ENCODE results near the gene ADD2.

The ADD2 gene

DNA sequence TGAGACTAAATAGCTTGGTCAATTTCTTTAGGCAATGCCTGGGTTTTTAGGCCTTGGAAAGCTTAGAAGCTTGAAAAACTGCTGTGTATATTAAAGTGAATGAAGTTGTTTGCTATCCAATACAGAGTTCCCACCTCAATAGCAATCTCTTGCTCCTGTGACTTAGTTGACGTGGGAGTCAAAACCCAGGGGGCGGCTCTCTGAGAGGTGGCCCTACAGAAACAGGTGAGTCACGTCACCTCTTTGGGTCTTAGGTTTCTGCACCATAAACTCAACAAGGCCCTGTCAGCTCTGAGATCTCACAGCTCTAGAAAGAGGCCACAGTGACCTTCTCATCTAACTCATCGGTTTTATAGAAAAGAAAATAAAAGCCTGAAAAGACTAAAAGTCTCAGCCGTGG, 79.6 kb downstream of the ADD2 start:
- ATAC-seq, result no peak
- H3K4me1 Mint-ChIP-seq, result no peaks in the 10 kb centered on the region
- DNase-seq (ENCODE audit: low spot score in 2 of 2), result no peak
- H3K27ac Mint-ChIP-seq, result no peak overlapping the region
- no peaks in the 10 kb centered on the region for H3K9me3 Mint-ChIP-seq
- H3K36me3 Mint-ChIP-seq, result no peaks in the 10 kb centered on the region
- no peak overlapping the region for H3K4me3 Mint-ChIP-seq

DNA sequence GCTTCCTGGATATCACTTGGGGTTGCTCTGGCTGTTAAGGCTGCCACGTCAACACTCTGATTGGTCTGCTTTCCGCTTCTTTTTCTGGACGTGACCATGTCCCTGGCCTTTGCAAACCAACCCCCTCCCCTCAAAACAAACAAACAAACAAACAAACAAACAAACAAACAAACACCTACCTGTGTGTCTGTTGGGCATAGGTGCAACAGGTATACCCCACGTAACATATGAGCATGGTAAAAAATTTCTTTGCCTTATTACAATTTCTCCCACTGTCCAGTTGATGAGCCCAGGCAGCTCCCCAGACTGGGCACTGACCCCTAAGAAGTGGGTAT, 80.6 kb downstream of the ADD2 start:
- Mint-ChIP-seq H3K27ac (no peak overlapping the region), H3K4me3 (no peak overlapping the region), H3K9me3 (no peaks in the 10 kb centered on the region), H3K4me1 (no peaks in the 10 kb centered on the region), H3K36me3 (no peaks in the 10 kb centered on the region)
- ATAC-seq (no peak), DNase-seq (ENCODE audit: low spot score in 2 of 2) (no peak)

DNA sequence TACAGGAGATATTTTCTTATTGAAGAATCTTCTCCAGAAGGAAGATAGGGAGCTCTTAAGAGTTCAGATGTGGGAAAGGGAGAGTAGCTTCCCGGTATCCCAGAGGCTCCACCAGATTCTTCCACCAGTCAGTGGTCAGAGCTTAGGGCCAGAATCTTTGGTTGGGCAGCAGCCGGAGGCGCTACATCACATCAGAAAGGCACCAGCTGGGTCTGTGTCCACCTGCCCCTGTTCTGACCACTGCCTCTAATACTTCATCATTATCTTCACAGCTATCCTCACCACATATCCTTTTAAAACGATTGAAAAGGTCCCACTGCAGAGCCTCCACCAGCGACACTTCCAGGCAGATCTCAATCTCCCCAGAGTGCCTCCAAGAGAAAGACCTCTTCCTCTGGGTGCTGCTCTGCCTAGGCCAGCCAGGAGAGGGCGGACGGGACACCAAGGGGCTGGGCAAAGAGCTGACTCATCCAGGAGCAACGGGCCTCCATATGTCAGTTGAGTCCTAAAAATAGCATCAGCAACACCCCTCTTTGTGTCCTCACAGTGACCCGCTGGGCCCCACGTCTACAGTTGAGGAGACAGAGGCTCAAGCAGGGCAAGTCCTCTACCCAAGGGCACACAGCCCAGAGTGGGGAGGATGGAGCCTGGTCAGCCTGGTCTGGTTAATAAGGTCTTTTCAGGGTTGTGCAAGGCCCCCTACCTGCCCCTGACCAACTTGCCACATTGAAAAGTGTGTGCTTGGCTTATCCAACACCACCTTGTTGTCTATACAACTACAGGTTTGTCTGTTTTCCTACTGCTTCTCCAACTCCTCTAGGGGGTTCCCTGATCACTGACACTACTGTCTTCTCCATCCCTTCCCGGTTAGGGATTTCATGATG, 81.2 kb downstream of the ADD2 start:
- Mint-ChIP-seq H3K9me3 (no peaks in the 10 kb centered on the region), H3K36me3 (no peaks in the 10 kb centered on the region), H3K4me1 (no peaks in the 10 kb centered on the region), H3K4me3 (no peak overlapping the region), H3K27ac (no peak overlapping the region)
- ATAC-seq (peak; percentile 78), DNase-seq (ENCODE audit: low spot score in 2 of 2) (peak in 1 of 2 donors; percentile 59)

DNA sequence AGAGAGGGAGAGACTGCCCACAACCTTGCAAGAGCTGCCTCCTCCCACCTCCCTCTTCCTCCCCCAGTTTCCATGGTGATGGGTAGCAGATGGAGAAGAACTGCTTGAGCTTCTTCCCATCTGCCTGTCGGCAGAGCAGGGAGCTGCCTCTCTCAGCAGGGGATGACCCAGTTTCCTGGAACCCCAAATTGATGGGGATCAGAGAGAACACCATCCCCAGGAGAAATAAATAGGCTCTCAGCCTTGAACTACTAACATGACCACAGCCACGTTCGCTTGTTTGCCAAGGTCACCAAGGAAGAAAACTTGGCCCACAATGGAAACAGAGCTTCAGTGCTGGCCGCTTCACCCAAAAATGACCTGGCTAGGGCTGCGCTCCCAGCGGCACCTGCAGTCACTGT, 82.2 kb downstream of the ADD2 start:
- DNase-seq (ENCODE audit: low spot score in 2 of 2) (no peak), ATAC-seq (no peak)
- Mint-ChIP-seq H3K9me3 (no peaks in the 10 kb centered on the region), H3K36me3 (no peaks in the 10 kb centered on the region), H3K4me3 (no peak overlapping the region), H3K4me1 (no peaks in the 10 kb centered on the region), H3K27ac (no peak overlapping the region)

DNA sequence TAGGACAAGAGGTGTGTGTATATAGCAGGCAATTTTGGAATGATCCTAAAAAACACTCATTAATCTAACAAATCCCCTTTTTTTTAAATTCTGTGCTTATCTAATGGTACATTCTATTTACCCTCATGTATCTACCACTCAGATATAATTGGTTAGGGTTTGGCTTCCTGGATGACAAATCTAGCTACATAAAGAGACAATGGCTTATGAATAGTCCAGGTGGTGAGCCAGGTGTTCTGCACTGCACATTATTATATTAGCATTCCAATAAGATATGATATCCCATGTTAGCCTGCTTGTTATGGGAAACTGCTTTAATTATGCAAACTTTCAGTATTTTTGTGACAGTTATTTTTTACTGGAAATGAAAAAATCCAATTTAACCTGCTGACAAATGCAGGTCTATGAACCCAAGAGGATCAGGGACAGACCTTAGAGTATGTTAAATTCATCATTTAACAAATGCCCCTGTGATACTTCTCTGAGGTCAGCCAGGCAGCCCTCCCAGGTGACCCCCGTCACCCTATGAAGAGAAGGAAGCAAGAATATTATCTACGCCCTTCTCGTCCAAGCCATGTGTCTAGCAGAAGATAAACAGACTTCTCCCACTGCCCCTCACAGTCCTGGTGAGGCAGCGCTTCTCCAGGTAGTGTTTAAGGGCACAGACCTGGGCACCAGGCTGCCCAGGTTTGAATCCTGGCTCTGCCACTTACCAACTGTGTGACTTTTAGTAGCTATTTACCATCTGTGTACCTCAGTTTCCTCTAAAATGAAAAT, 83.0 kb downstream of the ADD2 start:
- Mint-ChIP-seq H3K4me3 (no peak overlapping the region), H3K4me1 (no peaks in the 10 kb centered on the region), H3K36me3 (no peaks in the 10 kb centered on the region), H3K27ac (no peak overlapping the region), H3K9me3 (no peaks in the 10 kb centered on the region)
- ATAC-seq (no peak), DNase-seq (ENCODE audit: low spot score in 2 of 2) (no peak)

DNA sequence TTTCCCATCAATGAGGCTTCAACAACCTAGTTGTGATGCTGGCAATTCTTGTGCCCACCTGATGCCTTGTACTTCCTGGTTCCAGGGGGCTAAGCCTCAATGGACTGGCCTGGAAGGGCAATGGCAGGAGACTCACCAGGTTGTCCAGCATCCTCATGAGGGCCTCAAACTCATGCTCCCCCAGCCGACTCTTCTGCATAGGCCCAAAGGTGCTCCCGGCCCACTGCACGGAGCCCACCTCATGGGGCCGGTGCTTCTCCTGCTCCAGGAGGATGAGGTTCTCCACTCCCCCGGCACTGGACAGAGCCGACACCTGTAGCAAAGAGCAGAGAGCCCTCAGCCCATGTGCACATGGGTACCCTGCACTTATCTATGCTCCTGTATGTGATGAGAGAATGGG, 84.5 kb downstream of the ADD2 start:
- ATAC-seq, result no peak
- Mint-ChIP-seq H3K4me3 (no peak overlapping the region), H3K4me1 (no peaks in the 10 kb centered on the region), H3K36me3 (no peaks in the 10 kb centered on the region), H3K27ac (no peak overlapping the region), H3K9me3 (no peaks in the 10 kb centered on the region)
- no peak for DNase-seq (ENCODE audit: low spot score in 2 of 2)

DNA sequence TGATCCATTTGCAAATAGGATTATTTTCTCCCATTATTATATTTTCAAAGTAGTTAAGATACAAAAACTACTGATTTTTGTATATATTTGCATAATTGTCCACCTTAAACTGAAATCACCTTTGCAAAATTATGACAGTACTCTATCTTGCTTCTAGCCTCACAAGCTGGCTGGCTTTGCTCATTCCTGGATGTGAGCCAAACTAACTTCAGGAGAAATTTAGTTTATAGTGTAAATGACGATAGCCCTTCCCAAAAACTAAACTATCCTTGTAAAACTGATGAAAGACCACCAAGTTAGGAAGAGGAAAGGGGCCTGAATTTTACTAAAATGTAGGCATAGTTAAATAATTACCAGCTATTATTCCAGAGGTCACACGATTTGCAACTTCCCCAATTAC, 87.3 kb downstream of the ADD2 start:
- no peak overlapping the region for H3K27ac Mint-ChIP-seq
- ATAC-seq, result no peak
- no peak for DNase-seq (ENCODE audit: low spot score in 2 of 2)
- H3K4me1 Mint-ChIP-seq, result no peaks in the 10 kb centered on the region
- no peaks in the 10 kb centered on the region for H3K9me3 Mint-ChIP-seq
- no peak overlapping the region for H3K4me3 Mint-ChIP-seq
- no peaks in the 10 kb centered on the region for H3K36me3 Mint-ChIP-seq

DNA sequence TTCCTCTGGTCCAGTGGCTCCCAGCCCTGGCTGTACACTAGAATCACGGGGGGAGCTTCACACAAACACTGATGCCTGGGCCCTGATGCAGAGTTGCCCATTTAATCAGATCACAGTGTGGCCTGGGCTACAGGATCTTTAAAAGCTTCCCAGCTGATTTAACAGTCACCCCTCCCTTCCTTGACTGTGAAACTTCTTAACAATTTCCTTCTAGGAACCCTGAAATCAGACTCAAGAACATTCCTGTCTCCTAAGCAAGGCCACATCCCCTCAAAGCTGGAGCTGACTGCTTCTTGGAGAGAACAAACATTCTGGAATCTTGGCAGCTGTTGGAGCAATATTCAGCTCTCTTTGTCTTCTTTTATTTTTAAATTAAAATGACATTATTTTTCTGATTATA, 88.7 kb downstream of the ADD2 start:
- Mint-ChIP-seq H3K36me3 (no peaks in the 10 kb centered on the region), H3K4me1 (no peaks in the 10 kb centered on the region), H3K4me3 (no peak overlapping the region), H3K27ac (no peak overlapping the region), H3K9me3 (no peaks in the 10 kb centered on the region)
- ATAC-seq (no peak), DNase-seq (ENCODE audit: low spot score in 2 of 2) (no peak)

DNA sequence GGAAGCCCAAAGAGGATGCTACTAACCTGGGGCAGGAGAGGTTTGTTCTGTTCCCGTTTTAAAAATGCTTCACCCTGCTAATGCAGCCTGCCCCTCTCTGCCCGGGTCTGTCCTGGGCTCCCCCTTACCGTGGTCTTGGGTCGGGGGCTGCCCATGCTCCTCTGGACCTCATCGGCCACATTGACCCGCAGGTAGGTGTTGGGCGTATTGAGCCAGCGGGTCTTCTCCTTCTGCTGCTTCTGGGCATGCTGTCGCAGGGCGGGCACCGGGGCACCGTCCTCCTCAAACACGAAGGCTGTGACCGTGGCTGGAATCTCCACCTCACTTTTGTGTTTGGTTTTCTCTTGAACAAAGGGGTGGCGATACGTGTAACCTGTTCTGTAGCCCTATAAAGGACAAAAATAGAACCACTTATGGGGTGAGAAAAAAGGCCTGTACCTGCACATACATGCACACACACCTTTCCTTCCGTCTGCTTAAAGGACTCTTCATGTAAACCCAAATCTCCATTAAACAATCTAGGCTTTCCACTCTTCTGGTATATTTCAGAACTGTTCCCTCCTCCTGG, 89.3 kb downstream of the ADD2 start:
- H3K27ac Mint-ChIP-seq, result no peak overlapping the region
- no peaks in the 10 kb centered on the region for H3K36me3 Mint-ChIP-seq
- no peak overlapping the region for H3K4me3 Mint-ChIP-seq
- no peak for DNase-seq (ENCODE audit: low spot score in 2 of 2)
- ATAC-seq, result no peak
- no peaks in the 10 kb centered on the region for H3K4me1 Mint-ChIP-seq
- H3K9me3 Mint-ChIP-seq, result no peaks in the 10 kb centered on the region

DNA sequence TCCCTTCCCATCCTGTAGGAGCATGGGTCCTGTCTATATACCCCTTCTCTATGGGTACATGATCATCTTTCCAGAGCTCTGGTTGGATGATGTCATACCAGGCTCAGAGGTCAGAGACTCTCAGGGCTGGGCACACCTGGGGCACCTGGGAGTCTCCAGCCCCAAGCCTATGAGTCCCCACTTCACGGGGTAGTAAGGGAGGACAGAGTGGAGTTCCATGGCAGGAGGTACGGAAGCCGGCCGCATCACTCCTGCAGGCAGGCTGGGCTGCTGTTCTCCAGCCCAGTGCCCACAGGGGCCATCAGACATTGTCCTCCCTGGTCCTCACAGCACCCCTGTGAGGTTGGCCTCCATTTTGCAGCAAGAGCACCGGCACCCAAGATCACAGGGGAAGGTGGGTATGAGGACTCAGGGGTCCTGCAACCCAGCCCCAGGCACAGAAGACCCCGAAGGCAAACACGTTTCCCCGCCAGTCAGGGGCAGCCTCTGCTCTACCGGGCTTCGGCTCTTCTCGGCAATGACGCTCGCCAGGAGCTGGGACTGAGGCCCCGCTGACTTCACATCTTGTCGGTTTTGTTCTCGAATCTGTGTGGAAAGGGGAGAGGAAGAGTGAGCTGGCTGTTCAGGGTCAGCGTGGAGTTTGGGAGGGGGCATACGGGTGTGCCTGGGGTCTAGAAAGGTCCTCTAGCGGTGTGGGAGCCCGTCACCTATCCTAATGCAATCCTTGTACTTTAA, 91.5 kb downstream of the ADD2 start:
- no peak for DNase-seq (ENCODE audit: low spot score in 2 of 2)
- Mint-ChIP-seq H3K4me1 (no peaks in the 10 kb centered on the region), H3K36me3 (no peaks in the 10 kb centered on the region), H3K9me3 (no peaks in the 10 kb centered on the region), H3K4me3 (no peak overlapping the region), H3K27ac (no peak overlapping the region)
- no peak for ATAC-seq

DNA sequence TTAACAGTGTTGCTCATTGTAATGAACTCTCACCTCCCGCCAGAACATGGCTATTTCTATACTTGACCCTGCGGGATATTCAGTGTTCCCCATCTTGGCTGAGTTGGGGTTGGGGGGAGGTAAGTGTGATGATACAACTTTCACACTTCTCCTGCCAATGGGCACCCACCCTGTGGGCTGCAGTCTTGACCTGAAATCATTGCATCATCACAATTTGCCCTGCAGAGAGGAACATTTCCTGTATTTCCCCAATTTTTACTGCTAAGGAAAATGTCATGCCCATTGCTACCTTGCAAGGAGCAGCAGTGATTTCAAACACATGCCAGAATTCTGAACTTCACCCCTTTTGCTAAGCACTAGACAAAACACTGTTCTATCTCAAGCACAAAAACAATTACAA, 92.1 kb downstream of the ADD2 start:
- ATAC-seq (no peak), DNase-seq (ENCODE audit: low spot score in 2 of 2) (no peak)
- no peak overlapping the region for H3K4me3 Mint-ChIP-seq
- no peaks in the 10 kb centered on the region for H3K36me3 Mint-ChIP-seq
- H3K9me3 Mint-ChIP-seq, result no peaks in the 10 kb centered on the region
- H3K27ac Mint-ChIP-seq, result no peak overlapping the region
- H3K4me1 Mint-ChIP-seq, result no peaks in the 10 kb centered on the region

DNA sequence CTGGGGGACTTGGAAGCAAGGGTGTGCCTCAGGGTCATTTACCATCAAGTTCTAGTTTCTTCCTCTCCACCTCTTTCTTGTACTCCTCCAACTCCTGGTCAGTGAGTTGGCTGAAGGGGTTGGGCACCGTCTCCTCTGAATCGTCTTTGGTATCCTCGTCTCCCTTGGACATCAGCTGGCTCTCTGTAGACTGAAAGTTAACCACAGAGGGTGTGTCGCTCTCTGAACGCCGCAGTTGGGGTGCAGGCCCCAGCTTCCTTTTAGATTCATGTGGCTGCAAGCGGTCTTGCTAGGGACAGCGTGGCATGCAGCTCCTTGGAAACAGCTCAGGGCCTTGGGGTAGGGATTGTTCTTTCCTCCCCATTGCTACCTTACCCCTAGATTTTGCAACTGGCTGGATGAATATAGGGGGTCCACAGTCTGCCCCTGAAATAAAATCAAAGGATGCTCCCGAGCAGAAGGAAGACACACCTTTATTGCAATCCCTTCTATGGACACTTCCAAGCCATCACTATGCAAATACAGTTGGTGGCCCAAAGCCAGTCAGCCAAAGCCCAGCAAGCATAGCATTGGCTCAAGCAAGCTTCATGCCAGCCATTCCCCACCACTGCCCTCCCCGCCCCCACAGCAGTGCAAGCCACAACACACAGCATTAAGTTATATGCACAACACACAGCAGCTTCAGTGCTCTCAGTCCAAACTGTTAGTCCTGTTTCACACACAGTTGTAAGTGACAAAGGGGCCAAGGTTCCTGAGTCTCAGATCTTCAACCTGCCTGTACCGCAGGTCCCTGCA, 93.2 kb downstream of the ADD2 start:
- no peaks in the 10 kb centered on the region for H3K9me3 Mint-ChIP-seq
- no peak overlapping the region for H3K27ac Mint-ChIP-seq
- ATAC-seq (no peak), DNase-seq (ENCODE audit: low spot score in 2 of 2) (no peak)
- H3K4me1 Mint-ChIP-seq, result no peaks in the 10 kb centered on the region
- H3K36me3 Mint-ChIP-seq, result no peaks in the 10 kb centered on the region
- H3K4me3 Mint-ChIP-seq, result no peak overlapping the region

DNA sequence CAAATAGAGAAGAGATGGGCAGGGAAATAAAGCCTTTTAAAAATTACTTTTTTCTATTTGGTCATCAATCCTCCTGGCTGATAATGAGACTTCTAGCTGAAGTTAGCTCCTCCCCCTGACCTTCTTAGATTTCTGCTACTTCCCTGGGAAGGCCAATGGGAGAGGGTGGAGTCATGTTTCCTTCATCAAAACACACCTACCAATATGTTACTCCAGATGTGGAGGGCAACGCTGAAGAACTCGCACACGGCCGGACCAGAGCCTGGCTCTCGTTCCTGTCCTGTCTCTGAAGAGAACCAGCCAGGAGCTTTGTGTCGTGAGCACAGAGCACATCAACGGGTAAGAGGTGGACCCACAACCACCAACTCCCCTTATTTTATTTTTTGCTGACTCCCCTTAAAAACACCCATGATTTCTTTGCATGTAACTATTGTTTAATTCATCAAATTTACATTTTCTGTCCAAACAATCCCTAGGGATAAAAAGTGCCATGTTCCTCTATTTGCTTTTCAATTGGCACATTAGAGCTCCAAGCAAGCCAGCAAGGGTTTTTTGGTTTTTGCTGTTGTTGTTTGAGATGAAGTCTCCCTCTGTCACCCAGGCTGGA, 94.9 kb downstream of the ADD2 start:
- no peak for DNase-seq (ENCODE audit: low spot score in 2 of 2)
- Mint-ChIP-seq H3K9me3 (no peaks in the 10 kb centered on the region), H3K4me1 (no peaks in the 10 kb centered on the region), H3K4me3 (no peak overlapping the region), H3K36me3 (no peaks in the 10 kb centered on the region), H3K27ac (no peak overlapping the region)
- ATAC-seq, result no peak

DNA sequence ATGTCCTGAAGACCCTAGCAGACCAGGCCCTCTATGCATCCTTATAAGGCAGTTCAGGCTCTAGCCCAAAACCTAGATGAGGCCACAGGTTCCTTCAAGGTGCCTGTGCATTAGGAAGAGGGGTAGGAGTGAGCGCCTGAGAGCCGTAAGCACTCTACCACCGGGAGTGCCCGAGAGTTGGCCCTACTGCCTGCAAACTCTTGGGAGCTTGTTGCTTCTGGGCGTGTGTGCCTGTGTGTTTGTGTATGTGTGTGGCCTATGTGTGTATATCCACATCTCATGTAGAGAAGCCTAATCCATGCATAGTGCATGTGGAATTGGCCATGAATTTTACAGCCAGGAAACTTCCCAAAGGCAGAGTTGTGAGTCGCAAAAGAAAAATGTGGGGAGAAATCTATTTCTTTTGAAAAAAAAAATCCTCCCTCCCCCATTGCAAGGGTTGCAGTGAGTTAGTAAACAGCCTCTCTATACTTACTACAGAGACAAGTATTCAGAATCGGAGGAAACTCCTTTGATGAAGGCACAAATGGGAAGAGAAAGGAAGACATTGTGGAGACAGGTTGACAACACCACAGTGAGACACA, 96.8 kb downstream of the ADD2 start:
- no peak overlapping the region for H3K4me3 Mint-ChIP-seq
- no peaks in the 10 kb centered on the region for H3K4me1 Mint-ChIP-seq
- ATAC-seq (no peak), DNase-seq (ENCODE audit: low spot score in 2 of 2) (no peak)
- H3K27ac Mint-ChIP-seq, result no peak overlapping the region
- H3K9me3 Mint-ChIP-seq, result no peaks in the 10 kb centered on the region
- no peaks in the 10 kb centered on the region for H3K36me3 Mint-ChIP-seq
